HG03378 (cell line): Measurements from ENCODE around the gene SMIM23.
"Not testable (repeated sequence)": the region's sequence is repeated elsewhere in the genome, so short reads cannot be mapped to it uniquely, and the experiment has no call there.

Experiments
- ATAC-seq: cut with Tn5 transposase; IDR thresholded peaks from one replicate; pipeline ENCODE4 v1.9.1; 2021; ENCODE audit warnings: mild to moderate bottlenecking, moderate library complexity; ENCODE audit not compliant: unreplicated experiment

Gene SMIM23

DNA sequence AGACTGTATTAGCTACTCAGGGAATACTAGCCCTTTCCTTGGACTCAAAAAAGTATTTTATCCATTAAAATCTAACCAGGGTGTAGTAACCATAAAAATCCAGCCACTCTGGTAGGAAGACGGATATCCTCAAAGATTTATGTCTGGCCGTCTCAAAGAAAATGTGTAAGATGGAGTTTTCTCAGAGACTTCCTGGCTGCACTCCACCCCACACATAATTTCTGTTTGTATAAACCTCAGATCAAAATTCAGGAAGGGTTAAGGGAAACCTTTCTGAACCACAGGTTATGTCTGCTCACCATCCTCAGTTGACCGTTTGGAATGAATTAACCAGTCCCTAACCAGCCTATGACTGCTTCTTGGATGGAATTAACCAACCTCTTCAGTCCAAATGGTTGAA is 13.8 kb upstream of the SMIM23 start:
- ATAC-seq: no peak

DNA sequence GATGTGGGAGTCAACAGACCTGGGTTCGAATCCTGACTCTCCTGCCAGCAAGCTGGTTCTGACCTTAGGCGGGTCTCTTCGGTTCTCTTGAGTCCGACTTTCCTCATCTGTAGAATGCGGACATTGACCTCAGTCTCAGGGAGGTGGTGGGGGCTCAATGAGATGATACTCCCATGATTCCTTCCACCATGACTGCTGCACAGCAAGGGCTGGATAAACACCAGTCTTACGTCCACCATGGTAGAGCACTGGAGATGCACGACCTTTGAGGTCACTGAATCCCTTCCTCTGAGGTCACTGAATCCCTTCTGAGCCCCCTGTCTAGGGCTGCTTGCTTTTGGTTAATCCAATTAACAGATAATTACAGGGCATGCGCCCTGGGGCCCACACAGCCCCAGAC is 12.5 kb upstream of the SMIM23 start:
- ATAC-seq: no peak

DNA sequence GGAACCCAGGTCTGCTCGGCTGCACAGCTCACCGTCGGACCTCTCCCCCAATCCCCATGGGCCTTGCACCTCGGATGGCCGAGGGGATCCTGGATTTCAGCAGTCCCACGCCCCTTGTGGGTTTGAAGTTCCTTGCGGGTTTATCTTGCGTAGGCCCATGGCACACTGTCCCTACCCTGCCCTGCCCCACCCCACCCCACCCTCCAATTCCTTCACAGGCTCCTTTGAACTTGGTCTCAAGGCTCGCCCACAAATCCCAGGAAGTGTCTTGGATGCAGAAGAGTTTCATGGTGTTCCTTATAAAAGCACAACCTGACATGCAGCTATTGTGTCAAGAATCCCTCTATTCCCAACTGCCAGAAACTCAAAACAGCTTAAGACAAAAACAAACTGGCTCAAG is 11.2 kb upstream of the SMIM23 start:
- no peak for ATAC-seq

DNA sequence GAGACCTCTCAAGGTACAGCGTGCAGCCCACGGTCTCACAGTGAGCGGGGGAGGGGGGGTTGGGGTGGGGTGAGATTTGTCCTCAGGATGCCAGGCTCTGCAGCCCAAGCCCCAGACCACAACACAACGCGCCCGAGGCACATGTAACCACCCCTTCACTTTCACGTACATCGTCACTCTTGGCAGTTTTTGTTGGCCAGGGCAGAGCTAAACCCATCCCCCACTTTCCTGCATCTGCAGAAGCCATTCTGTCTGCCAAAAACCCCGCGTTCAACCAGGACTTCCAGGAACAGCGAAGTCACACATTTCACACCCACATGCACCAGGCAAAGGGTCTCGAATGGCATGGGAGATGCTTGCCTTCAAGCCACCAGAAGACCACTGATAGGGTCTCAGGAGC is 9.4 kb upstream of the SMIM23 start:
- no peak for ATAC-seq

DNA sequence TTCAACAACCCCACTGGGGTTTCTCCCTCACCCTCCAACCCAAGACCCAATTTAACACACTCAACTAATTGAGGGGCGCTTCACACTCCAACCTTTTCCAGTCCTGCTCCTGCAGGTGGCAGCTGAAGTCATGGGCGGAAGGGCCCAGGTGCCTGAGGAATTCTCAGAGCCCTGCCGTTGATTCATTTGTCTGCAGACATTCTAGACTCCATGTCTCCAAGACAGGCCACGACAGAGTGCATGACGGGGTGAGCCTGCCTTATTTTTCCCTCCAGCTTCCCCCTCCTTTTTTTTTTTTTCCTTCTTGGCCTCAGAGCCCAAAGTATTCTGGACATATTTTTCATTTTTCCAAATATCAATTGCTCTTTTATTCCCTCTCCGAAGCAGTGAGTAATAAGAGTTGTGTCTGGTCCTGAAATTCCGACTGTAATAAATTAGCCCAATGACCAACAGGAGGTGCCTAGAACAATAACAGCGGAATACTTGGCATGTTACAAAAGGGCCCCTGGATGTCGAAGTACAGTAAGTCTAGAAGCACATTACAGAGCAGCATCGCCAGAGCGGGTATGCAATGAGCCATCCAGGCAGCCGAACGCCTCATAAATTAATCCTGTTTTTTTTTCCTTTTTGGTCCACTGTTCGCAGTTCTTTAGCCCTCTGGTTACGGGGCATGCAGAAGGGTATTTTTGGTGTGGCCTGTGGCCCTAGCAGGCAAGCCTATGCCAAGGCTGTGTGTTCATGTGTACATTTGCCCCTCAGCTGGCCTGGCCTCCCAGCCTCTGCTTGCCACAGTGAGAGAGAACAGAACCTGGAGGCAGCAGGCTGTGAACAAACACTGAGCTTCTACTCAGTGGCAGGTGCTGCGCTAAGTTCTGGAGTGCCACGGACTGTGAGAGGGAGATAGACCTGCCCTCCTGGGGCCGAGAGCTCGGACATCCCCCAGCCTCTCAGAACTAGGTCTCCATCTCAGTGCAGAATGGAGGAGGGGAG is 8.6 kb upstream of the SMIM23 start:
- no peak for ATAC-seq

DNA sequence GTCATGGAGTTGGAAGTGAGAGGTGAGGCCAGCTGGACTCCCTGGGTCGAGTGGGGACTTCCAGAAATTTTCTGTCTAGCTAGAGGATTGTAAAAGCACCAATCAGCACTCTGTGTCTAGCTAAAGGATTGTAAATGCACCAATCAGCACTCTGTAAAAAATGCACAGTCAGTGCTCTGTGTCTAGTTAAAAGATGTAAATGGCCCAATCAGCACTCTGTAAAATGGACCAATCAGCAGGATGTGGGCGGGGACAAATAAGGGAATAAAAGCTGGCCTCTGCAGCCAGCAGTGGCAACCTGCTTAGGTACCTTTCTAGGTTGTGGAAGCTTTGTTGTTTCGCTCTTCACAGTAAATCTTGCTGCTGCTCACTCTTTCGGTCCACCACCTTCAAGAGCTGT is 3.9 kb upstream of the SMIM23 start:
- ATAC-seq: not testable (repeated sequence)

DNA sequence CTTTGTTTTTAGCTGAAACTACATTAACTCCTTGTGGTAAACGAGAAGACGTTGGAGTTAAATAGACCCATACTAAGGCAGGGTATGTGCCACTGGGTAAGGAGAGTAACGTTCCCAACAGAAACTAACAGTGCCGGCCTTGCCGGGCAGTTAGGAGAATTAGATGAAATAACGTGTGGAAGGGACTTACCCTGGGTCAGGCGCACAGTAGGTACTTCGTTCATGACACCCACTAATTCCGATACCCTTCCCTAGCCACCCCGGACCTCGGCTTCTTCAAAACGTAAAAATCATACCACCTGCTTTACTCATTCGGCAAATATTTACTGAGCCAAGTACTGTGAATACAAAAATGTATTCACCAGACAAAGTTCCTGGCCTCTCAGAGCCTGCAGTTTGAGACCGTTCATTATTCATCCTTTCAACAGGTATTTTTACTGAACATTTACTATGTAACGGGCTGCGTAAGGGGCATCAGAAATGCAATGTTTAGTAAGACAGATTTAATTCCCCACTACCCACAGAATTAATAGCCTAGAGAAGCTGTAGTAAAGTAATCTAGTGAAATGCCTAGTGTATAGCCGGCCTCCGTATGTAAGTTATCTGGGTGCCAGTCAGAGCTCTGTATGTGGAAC is 3.2 kb upstream of the SMIM23 start:
- ATAC-seq: no peak

DNA sequence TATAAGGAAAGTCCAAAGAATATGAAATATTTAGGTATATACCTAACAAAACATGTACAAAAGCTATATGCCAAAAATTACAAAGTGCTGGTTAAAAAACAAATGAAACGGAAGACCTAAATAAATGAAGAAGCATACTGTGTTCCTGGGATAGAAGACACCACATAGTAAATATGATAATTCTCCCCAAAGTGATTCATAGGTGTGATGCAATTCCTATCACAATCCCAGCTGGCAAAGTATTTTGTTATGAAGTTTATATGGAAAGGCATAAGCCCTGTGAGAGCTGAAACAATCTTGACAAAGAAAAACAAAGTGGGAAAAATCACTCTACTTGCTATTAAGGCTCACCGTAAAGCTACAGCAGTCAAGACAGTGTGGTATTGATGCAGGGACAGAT is 2.6 kb upstream of the SMIM23 start:
- ATAC-seq: no peak

DNA sequence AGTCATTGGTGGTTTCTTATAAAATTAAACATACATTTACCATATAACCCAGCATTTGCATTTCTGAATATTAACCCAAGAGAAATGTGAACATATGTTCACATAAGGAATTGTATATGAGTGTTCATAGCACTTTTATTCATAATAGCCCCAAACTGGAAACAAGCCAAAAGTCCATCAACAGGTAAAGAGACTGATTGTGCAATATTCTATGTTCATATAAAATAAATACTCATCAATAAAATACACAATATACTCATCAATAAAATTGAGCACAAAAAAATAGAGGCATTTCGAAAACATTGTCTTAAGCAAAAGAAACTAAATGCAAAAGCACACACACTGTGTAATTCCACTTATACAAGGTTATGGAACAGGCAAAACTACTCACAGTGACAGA is 3.7 kb downstream of the SMIM23 start:
- ATAC-seq: no peak

DNA sequence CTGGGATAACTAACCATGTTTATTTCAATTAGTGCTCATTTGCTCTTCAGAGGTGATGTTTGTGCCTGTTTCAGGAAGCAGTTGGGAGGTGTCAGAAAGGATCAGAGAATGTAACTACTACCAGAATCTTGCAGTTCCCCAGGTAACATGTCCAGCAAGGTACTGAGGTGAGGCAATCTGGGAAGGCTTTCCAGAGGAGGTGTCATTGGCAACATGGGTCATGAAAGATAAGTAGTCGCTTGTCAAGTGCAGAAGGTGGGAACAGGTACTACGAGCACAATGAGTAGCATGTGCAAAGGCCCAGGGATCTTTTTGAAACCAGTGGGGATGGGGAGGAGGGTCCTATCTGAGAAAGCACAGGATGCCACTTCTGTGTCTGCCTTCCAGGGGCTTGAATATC is 4.8 kb downstream of the SMIM23 start:
- no peak for ATAC-seq

DNA sequence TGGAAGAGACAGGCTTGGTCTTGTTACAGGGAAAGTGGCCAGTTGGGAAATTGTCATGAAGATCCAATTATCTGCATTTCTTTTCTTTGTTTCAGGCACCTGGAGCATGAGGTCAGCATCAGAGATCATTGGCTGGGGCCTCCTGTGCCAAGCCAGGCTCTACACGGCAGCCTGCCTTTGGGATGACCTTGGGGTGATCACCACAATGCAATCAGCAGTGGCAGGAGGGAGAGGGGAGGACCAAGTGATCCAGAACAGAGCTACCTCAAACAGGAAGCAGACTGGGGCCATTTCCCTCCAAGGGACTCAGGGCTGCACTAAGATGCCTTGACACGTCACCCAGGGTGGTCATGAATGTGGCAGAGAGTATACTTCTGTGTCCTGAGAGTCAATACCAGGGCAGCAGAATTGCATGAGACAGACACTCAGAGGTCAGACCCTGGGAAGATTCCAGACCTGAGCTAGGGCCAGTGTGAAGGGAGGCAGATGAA is 8.9 kb downstream of the SMIM23 start:
- ATAC-seq: no peak

DNA sequence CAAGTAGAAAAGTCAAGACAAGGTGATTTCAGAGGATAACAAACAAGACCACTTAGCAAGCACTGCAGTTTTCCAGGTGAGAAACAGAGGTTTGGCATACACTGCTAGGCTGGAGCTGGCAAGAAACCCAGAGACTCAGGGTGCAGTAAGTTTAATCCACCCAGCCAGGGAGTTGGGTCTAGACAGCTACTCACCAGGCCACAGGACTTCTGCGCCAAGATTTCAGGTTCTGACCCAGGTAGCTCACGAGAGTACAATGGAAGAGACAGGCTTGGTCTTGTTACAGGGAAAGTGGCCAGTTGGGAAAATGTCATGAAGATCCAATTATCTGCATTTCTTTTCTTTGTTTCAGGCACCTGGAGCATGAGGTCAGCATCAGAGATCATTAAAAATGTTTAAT is 9.8 kb downstream of the SMIM23 start:
- ATAC-seq: no peak

DNA sequence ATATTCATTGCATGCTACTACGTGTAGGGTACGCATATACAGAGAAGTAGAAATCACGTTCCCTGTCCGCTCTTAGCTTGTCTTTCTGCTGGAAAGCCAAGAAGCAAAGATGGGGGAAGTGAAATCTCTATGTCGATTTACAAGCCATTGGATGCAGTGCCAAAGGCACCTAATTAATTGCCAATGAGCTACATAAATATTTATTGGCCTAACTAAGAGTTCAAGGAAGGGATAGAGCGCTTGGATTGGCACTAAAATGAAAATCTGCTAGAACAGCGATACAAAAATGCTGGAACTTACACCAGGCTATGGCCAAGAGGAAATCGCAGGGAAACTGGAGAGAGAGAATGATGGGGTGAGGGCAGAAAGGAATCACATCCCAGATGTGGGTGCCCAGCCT is 10.8 kb downstream of the SMIM23 start:
- ATAC-seq: no peak

DNA sequence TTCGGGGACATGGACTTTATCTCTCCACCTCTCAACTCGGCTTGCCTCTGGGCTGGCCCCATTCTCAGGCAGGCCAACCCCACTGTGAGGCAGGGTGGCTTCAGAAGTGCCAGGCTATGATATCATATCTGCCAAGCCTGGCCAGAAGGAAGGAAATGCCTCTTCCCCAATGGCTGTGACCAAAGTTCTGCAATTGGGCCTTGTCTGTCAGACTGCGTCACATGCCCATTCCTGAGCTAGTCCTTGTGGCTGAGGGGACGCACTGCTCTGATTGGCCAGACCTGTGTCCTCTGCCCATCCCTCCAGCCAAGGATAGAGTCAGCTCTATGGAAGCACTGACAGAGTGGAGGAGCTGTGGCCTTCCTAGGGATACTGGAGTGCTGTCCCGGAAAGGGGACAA is 11.9 kb downstream of the SMIM23 start:
- ATAC-seq: no peak

DNA sequence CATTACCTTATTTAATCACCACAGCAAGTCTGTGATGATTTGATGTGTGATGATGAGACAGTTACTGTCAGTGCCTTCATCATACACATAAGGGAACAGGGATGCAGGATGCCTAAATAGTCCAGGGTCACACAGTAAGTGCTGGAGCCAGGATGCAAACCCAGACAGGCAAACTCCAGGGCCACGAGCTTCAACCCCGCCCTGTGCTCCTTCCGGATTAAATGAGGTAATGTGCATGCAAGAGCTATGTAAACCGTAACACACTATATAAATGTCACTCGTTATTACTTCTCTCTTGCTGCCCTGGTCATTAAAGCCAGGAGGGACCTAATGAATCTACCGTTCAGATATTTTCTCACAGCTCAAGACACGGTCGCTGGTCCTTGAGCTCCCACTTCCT is 12.8 kb downstream of the SMIM23 start:
- no peak for ATAC-seq

DNA sequence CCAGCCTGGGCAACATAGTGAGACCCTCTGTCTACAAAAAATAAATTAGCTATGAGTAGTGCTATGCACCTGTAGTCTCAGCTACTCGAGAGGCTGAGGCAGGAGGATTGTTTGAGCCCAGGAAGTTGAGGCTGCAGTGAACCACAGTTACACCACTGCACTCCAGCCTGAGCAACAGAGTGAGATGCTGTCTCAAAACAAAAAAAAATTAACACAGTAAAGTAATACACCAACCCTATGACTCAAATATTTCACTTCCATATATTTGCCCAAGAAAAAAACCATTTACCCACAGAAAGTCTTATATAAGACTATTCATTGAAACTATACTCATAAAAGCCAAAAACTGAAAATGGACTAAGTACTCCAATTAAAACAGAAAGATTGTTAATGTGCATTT is 16.2 kb downstream of the SMIM23 start:
- no peak for ATAC-seq

DNA sequence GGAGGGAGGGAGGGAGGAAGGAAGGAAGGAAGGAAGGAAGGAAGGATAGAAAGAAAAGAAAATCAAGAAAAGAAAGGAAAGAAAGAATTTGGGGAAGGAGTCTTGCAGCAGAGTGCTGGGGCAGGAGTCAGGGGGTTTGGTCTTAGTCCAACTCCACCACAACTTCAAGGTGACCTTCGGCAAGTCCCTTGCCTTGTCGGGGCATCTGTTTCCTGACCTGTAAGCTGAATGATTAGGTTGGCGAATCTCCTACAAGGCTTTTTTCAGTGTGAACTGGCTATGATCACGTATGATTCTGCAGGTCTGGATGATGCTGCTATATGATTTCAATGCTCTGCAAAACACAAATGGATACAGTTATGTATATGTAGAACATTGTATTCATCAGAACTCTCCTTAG is 20.1 kb downstream of the SMIM23 start:
- no peak for ATAC-seq

DNA sequence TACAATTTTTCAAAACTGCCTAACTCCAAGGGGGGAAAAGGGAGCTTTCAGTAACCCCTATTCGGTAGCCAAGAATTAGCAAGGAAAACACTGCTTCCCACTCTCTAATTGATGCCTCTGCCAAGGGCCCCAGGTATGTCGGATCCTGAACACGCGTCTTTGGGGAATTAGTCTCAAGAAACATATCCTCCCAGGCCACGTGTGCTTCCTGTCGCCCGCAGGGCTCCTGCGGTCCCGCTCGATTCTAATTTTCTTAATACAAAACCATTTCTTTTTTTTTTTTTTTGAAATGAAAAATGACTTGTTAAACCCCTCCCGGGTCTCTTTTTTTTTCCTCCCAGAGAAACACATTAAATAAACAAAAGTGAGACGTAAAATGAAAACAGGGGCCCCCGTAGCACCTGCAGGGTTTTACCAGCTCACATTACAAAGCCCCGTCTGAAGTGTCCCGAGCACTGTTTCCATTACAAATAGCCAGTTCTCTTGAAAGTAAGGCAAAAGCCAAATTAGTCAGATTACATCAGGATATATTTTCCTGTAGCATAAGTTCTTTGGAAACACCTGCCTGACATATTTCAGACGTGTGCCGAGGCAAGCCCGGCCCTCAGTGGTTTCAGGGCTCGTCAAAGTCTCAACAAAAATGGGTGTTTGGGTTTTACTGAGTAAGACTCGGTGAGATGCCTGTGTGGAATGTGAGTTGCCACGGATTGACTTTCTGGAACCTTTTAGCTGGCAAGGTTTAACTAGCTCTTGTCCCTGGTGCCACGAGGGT is 21.5 kb downstream of the SMIM23 start:
- no peak for ATAC-seq

DNA sequence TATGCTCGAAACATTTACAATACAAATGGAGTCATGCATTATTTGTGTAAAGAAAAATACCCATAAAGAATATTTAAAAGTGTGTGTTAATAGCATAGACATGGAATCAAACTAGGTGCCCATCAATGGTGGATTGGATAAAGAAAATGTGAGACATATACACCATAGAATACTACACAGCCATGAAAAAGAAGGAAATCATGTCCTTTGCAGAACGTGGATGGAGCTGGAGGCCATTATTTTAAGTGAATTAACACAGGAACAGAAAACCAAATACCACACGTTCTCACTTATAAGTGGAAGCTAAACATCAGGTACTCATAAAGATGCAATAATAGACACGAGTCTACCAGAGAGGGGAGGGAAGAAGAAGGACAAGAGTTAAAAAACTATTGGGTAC is 22.8 kb downstream of the SMIM23 start:
- no peak for ATAC-seq

DNA sequence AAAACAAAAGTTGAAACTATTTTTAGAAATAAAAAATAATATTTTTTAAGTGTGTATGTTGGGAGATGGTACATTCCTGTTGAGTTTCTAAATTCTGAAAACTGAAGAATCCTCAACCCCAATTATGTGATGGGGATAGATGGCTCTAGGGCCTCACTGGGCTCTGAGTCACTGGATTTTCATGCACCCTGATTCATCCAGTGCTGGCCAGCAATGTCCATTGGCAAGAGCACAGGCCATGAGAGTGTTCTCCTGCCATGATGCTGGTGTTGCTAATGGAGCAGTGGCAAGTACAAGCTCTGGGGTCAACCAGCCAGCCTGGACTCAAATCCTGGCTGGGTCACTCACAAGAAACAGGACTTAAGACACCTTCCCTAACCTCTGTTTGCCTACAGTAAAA is 23.3 kb downstream of the SMIM23 start:
- no peak for ATAC-seq

DNA sequence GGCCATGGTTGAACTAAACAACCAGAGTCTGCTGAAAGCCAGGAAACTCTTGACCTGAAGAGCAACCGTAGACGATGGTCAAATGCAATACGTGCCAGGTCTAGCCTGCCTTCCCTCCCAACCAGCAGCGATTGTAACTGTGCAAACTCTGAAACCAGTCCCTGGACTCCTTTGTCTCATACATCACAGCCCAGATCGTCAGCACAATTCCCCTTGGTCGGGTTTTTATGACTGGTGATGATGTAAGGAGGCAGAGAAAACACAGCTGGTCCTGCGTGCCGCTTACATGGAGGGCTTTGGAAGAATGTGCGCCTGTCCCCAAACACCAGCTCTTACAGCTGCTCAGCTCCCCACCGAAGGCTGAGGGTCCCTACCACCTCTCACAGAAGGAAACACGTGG is 24.6 kb downstream of the SMIM23 start:
- ATAC-seq: no peak

DNA sequence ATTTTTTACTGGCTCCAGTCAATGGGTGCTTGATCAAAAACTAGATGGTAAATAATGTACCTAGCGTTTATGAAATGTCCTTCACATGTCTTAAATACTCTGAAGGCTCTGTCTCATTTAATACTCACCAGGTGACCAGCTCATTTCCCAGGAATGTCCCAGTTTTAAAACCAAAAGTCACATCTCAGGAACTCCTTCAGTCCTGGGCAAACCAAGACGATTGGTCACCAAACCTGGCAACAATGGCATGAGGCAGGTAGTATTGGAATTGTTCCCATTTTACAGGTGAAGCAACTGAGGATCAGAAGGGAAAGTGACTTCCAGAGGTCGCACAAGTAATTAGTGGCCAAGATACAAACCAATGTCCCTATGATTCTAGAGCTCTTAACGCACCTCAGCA is 27.7 kb downstream of the SMIM23 start:
- ATAC-seq: no peak
